Fibroblast of upper back skin (primary cell): ENCODE measurements around the gene ARMS2.
A peak's percentile ranks its signal among the peaks of the same experiment; 100 is the strongest.

Source experiments
- DNase-seq: peaks from one replicate; pipeline ENCODE4 v3.0.0-alpha.2; 2013

ARMS2 gene

GRCh38 chr10:122454071-122454470, 382 bp upstream of the ARMS2 start:
- DNase-seq, result peak; percentile 38

GRCh38 chr10:122455376-122456079, 1.1 kb downstream of the ARMS2 start:
- DNase-seq, result no peak

- DNase-seq, result no peak
Measured at GRCh38 chr10:122457934-122458333, 3.5 kb downstream of the ARMS2 start.

DNA sequence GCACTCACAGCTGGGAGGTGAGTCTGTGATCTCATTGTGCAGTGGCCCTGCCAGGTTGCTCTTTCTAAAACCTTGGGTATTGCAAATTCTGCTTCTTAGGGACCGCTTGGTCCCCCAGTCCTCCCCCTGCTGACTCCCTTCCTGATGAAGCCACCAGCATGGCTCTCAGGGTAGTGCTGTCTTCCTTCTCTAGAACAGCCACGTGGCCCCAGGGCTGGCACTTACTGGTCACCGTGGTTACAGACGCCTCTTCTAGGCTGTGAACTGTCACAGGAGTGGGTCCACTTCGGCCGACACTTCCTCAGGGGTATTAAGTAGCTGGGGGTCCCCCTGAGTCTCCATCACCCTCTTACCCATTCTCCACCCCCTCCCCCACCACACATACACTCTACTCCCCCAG, 4.2 kb downstream of the ARMS2 start:
- no peak for DNase-seq

DNA sequence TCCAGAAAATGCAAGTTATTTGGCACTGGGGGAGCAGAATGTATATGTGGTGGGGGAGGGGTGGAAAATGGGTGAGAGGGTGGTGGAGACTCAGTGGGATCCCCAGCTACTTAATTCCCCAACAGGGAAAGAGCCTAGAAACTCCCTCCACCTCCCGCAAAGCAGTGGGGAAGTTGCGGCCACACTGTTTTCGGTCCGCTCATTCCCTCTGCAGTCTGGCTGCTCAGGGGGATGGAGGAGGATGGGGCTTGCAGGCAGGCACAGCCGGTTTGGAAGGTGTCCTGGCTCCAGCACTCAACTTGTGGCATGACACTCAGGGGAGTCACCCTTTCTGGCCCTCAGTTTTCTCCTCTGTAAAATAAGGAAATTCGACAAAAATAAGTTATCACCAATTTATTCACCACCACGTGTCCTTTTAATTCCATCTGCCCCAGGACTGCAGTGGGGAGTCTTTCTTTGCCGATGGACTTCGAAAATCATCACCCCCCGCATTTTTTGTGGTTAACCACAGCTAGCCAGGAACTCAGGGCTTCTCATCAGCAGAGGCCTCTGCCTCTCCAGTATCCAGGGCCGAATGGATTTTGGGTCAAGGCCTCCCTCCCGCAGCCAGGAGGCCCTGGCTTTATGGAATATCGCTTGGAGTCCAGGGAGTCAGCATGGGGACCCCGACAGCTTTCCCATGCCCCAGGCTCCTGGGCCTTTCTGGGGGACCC, 5.3 kb downstream of the ARMS2 start:
- DNase-seq, result peak; percentile 89

DNA sequence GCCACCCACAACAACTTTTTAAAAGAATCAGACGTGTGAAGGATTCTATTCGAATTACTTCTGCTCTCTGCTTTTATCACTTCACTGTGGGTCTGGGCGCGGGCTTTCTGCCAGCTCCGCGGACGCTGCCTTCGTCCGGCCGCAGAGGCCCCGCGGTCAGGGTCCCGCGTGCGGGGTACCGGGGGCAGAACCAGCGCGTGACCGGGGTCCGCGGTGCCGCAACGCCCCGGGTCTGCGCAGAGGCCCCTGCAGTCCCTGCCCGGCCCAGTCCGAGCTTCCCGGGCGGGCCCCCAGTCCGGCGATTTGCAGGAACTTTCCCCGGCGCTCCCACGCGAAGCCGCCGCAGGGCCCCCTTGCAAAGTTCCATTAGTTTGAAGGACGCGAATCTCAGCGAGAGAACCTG, 6.4 kb downstream of the ARMS2 start:
- no peak for DNase-seq

- peak; percentile 73 for DNase-seq
Measured at GRCh38 chr10:122461367-122461728, 6.9 kb downstream of the ARMS2 start, which contains the start of gene HTRA1. Gene HTRA1 (plus strand): TSS chr10:122461553. CDS start chr10:122461653, 100 bp downstream.

DNA sequence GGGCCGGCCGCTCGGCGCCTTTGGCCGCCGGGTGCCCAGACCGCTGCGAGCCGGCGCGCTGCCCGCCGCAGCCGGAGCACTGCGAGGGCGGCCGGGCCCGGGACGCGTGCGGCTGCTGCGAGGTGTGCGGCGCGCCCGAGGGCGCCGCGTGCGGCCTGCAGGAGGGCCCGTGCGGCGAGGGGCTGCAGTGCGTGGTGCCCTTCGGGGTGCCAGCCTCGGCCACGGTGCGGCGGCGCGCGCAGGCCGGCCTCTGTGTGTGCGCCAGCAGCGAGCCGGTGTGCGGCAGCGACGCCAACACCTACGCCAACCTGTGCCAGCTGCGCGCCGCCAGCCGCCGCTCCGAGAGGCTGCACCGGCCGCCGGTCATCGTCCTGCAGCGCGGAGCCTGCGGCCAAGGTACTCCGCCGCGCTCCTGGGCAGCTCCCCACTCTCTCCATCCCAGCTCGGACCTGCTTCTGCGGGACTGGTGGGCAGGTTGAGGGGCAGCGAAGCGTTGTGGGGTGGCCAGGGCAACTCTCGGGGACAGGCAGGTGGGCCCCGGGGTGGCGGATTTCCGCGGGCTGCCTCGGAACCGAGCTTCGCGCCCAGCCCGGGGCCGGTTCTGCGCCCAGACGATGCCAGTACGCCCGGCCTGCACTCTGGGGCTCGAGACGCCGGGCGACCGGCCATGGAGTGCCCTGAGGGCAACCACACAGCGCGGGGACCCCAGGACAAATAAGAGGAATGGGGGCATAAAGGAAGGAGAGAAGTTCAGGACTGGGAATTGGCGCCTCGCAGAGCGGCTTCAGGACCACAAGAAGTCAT, 7.5 kb downstream of the ARMS2 start:
- DNase-seq, result no peak

DNA sequence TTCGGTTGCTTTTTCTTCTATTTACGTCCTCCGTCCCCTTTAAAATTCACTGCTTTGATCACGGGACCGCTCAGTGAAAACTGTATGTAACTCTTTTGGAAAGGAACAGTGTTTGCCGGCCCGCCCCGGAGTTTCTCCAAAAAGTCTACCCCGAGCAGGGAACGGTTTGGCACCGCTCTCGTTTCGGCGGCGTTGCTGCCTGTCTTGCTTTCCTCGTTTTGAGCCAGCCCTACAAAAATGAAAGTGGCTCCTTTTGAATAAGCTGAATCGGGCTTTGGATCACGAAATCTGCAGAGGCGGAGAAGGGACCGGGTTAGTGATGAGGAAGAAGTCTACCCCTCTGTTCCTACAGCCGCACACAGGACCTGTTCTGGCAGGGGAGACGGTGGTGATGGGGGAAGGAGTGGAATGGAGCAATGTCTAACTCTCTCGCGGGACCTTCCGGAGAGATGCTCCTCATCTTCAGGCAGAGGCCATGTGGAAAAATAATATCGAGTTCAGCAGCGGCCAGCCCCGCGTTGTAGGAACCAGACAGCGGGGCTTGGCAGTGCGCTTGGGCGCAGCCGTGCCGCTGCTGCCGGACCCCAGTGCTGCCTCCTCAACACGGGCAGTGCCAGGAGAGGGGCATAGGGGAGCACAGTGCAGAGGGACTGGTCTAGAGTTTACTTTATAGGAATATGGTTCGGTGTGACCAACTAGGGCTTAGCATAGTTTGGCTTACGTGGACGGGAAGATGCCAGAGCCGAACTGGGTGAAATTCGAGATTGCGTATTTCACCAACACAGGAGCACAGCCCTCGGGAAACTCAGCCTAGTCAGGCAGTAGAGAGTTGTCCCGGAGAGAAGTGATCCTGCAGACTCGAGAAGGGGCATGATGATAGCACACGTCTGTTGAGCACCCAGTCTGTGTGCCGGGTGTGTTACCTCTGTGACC, 8.3 kb downstream of the ARMS2 start:
- peak; percentile 47 for DNase-seq

DNA sequence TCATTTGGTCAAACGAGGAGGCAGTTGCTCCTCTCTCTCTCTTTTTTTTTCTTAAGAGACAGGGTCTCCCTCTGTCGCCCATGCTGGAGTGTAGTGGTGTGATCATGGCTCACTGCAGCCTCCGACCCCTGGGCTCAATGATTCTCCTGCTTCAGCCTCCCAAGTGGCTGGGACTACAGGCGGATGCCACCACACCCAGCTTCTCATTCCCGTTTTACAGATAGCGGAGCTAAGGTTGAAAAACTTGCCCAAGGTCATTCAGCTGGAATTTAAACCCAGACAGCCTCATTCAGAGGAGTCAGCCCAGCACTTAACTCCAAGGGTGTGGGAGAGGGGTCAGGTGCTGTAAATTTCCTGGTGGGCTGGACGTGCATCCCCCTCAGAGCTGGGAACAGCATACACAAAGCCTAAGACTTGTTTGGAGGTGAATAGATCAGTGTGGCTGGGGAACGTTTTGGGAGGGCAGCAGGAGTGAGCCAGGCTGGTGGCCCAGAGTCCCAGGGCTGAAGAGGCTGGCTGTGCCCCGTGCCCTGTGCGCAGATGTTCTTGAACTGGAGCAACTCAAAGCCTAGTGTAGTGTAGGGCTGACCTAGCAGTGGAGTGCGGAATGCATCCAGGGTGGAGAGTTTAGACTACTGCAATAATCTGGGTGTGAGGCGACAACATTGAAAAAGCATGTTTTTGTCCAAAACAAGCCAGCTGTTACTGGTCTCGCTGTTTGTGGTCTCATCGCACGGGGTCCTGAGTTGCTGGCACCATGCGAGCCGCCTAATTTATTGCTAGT, 9.2 kb downstream of the ARMS2 start:
- DNase-seq, result no peak

DNA sequence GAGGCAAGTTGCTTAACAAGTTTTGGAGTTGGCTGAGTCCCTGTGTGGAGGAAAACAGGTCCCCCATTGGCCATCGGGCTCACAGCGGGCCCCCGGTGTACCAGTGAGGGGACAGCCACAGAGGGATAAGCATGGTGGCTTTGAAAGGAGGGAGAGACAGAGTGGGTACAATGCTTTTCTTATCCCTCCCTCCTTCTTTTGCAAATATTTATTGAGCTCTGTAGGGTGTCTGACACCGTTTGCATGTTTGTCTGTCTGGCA, 9.7 kb downstream of the ARMS2 start:
- no peak for DNase-seq

DNA sequence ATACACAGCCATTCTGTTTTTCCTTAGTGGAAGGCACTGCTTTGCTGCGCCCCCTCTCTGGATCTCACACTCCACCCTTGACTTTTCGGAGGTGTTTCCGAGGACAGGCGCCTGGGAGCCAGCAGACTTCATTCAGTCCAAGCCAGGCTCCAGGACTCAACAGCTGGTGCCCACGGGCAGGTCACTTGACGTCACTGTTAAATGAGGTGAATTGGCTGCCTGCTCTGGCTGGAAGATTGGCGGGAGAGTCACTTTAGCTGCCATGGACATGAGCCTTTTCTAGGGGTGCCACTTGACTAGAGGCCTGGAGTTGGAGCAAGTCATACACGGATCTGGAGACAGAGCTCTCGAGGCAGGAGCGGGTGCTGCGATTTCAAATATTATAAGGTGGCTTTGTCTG, 10.1 kb downstream of the ARMS2 start:
- no peak for DNase-seq

DNA sequence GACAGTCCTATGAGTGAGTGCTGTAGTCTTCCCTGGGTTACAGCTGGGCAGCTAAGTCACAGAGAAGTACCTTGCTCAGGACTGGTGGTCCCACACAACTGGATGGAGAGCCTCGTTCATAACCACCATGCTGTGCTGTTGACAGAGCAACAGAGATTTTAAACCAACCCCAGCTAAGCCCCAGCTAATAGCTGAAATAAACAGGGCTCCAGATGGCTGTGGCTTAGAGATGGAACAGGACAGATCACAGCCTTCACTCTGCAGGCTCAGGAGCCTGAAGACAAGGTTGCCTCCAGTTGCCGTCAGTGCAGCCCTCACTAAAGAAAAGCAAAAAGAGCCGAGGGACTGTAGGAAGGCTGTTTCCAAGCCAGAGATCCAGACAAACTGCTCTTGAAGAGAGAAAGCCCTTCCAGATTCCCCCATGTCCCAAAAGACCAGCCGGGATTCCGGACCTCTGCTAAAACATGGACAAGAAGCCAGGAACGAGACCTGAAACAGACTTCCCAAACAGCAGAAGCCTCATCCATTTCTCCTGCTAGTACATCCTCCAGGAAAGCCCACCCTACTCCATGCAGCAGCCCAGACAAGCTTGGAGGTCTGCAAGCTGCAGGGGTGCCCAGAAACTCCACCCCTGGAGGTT, 11.1 kb downstream of the ARMS2 start:
- DNase-seq, result no peak

DNA sequence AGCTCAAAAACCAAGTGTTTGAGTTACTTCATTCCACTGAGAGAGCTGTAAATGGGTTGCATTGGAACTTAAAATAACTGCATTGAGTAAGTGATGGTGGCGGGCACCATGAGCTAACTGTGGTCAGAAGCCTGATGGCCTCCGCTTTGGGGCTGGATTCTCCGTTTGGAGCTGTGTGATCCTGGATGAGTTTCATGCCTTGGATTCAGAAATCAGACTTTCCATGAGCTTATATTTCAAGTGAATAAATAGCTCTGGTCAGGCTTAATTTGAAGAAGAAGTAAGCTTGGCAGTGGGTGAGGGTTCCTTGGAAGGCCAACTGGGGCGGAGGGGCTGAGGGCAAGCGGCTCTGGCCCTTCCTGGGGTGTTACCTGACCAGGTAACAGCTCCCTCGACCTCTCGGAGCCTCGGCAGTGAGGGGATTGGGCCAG, 12.5 kb downstream of the ARMS2 start:
- no peak for DNase-seq

GRCh38 chr10:122467701-122468100, 13.2 kb downstream of the ARMS2 start:
- no peak for DNase-seq

- DNase-seq, result no peak
Measured at GRCh38 chr10:122468307-122468925, 14.0 kb downstream of the ARMS2 start.

DNA sequence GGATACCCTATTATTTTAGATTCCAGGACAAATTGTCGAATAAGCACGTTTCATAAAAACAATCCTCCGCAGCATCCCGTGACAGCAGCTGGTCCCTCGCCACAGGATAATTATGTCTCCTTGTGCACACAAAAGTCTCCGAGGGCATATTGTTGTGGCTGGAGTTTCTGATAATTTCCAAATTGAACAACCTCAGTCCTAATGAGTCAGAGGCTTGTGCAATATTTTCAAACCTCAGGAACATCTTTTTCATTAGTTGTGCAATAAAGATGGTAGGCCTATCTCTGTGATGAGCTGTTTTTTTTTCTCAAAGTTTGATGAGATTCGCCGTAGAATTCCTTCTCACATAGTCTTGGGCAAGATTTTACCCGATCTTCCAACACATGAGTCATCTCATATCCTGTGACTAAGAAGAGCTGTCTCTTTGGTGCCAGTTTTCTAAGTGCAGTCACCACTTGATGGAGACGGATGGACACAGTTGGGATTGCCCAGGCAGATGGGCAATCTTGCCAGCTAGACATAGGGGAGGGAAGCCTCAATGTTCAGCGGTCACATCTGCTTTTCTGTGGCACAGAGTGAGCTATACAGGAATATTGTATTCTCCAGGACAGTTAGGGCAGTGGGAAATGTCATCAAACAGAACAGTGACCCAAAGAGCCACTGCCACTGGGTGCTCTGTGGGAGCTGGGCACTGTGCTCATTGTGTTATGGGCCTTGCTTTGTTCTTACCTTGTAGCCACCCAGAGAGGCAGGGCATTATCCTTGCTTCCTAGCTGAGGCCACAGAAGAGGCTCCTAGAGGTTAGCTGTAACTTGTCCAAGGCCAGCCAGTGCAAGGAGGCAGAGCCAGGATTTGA, 14.7 kb downstream of the ARMS2 start:
- peak; percentile 98 for DNase-seq

DNA sequence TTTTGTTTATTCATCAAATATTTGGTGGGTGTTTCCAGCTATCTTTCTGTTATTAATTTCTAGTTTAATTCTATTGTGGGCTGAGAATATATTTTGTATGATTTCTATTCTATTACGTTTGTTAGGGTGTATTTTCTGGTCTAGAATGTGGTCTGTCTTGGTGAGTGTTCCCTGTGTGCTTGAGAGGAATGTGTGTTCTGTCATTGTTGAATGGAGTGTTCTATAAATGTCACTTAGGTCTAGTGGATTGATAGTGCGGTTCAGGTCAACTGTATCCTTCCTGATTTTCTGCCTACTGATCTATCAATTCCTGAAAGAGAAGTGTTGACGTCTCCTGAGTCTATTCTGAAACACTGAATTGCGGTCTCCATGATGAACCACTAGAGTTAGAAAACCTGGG, 15.4 kb downstream of the ARMS2 start:
- no peak for DNase-seq

DNA sequence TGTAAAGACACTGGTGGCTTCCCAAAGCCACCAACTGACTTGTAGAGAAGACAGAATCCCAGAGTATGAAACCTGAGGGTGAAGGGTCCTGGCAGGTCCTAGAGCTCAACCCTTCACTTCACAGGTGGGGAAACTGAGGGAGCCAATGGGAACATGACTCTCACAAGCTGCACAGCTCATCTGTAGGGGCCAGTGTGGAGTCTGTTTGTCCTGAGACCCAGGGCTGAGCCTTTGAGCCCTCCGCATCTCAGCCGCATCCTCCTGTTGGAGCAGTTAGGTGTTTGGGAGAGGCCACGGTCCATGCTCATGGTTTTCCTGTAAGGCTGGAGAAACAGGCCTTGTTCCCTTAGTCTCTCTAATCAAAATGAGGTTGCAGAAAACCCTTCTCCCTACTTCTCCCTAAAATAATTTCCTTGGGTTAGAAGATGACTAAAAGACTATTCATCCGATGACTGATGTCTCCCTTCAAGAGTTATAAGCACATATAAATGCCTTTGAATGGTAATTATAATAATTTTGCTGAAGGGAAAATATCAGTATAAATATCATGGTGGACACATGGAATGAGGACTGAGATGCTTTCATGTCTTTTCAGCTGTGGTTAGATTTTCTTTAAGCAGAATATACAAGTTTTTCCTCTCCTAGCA, 17.2 kb downstream of the ARMS2 start:
- peak; percentile 59 for DNase-seq

GRCh38 chr10:122473116-122473515, 18.7 kb downstream of the ARMS2 start:
- DNase-seq, result no peak
